Endometrium (tissue), 2 donors: Measurements from ENCODE around the gene PRPF40A.

Experiments used
- FAIRE-seq: peaks from 2 replicates; lab custom pipeline; 2012; peaks lifted over from hg19 to GRCh38; lab: Jason Lieb, UNC
- donor health status: control.
- donor health status: control.

PRPF40A gene

GRCh38 chr2:152716805-152717227 lies 445 bp downstream of the PRPF40A start:
- FAIRE-seq, result no peak

- FAIRE-seq, result no peak
Observed at GRCh38 chr2:152715854-152716428, 1.3 kb downstream of the PRPF40A start.

- FAIRE-seq, result no peak
Observed at GRCh38 chr2:152715112-152715511, 2.1 kb downstream of the PRPF40A start.

GRCh38 chr2:152710713-152711112 lies 6.5 kb downstream of the PRPF40A start:
- no peak for FAIRE-seq

GRCh38 chr2:152708742-152709141 lies 8.5 kb downstream of the PRPF40A start:
- no peak for FAIRE-seq

- no peak for FAIRE-seq
Observed at GRCh38 chr2:152706477-152707021, 10.7 kb downstream of the PRPF40A start.

GRCh38 chr2:152701198-152701597 lies 16.1 kb downstream of the PRPF40A start:
- FAIRE-seq, result no peak

GRCh38 chr2:152696476-152696875 lies 20.8 kb downstream of the PRPF40A start:
- FAIRE-seq, result peak; percentile 51

- no peak for FAIRE-seq
Observed at GRCh38 chr2:152695763-152696162, 21.5 kb downstream of the PRPF40A start.

- FAIRE-seq, result no peak
Observed at GRCh38 chr2:152694161-152694661, 23.1 kb downstream of the PRPF40A start.

GRCh38 chr2:152693033-152693432 lies 24.2 kb downstream of the PRPF40A start:
- FAIRE-seq, result no peak

- no peak for FAIRE-seq
Observed at GRCh38 chr2:152686321-152686720, 30.9 kb downstream of the PRPF40A start.

- FAIRE-seq, result no peak
Observed at GRCh38 chr2:152683400-152683799, 33.9 kb downstream of the PRPF40A start.

GRCh38 chr2:152682663-152683062 lies 34.6 kb downstream of the PRPF40A start:
- no peak for FAIRE-seq

- no peak for FAIRE-seq
Observed at GRCh38 chr2:152678808-152679207, 38.5 kb downstream of the PRPF40A start.

- FAIRE-seq, result no peak
Observed at GRCh38 chr2:152676461-152676860, 40.8 kb downstream of the PRPF40A start.

GRCh38 chr2:152674334-152674733 lies 42.9 kb downstream of the PRPF40A start:
- FAIRE-seq, result no peak

- FAIRE-seq, result no peak
Observed at GRCh38 chr2:152664725-152665124, 52.5 kb downstream of the PRPF40A start.

- no peak for FAIRE-seq
Observed at GRCh38 chr2:152661076-152661475, 56.2 kb downstream of the PRPF40A start.

- no peak for FAIRE-seq
Observed at GRCh38 chr2:152658221-152658620, 59.0 kb downstream of the PRPF40A start.

GRCh38 chr2:152657043-152657442 lies 60.2 kb downstream of the PRPF40A start:
- FAIRE-seq, result no peak

GRCh38 chr2:152655880-152656279 lies 61.4 kb downstream of the PRPF40A start:
- no peak for FAIRE-seq

- no peak for FAIRE-seq
Observed at GRCh38 chr2:152651834-152652233, 65.4 kb downstream of the PRPF40A start.

GRCh38 chr2:152650768-152651371 lies 66.4 kb downstream of the PRPF40A start:
- FAIRE-seq, result no peak
